ENCODE data around the gene TRPV4. TPM values are rescaled to one million over a fixed set of nuclear protein-coding genes. Genes with fewer than 3 reads are reported as not detected.

The TRPV4 gene
- total RNA-seq, 1 experiment from 2014 or later = 2.4 TPM

DNA sequence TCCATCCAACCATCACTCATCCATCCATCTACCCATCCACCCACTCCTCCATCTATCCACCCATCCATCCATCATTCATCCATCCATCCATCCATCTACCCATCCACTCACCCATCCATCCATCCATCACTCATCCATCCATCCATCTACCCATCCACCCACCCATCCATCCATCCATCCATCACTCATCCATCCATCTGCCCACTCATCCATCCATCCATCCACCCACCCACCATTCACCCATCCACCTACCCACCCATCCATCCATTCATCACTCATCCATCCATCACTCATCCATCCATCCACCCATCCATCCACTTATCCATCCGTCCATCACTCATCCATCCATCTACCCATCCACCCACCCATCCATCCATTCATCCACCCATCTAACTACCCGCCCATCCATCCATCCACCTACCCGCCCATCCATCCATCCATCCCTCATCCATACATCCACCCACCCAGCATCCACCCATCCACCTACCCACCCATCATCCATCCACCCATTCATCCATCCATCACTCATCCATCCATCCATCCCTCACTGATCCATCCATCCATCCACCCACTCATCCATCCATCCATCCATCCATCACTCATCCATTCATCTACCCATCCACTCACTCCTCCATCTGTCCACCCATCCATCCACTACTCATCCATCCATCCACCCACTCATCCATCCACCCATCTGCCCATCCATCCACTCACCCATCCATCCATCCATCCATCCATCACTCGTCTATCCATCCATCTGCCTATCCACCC is 24.1 kb downstream of the TRPV4 start:
- Histone ChIP-seq H3K4me2 (ENCODE audit: low read length) (no peak overlapping the region), H3K9me2 (replicated peaks; ENCODE audit: low read length) (no peaks in the 10 kb centered on the region), H3F3A (ENCODE audit: low read length, unreplicated experiment) (no peaks in the 10 kb centered on the region), H3K4me1 (ENCODE audit: insufficient read depth, low read length) (no peaks in the 10 kb centered on the region), H3K27me3 (ENCODE audit: low read length) (no peaks in the 10 kb centered on the region), H3K9ac (ENCODE audit: low read length) (no peak overlapping the region), H3K9me3 (ENCODE audit: low read length) (no peaks in the 10 kb centered on the region), H3K4me3 (ENCODE audit: low read length) (no peak overlapping the region), H2AFZ (ENCODE audit: low read length) (no peak overlapping the region), H3K36me3 (ENCODE audit: low read depth, low read length) (no peaks in the 10 kb centered on the region), H3K27ac (ENCODE audit: low read length) (no peak overlapping the region), H3K79me2 (ENCODE audit: low read length) (no peaks in the 10 kb centered on the region), H4K20me1 (ENCODE audit: low read length) (no peaks in the 10 kb centered on the region)
- ChIA-PET POLR2A (ENCODE audit: unreplicated experiment) (no interaction called here), CTCF (interaction anchor here (0.6 kb wide), 1 partner anchor 37 kb away, joined by 3 read pairs; no protein-coding TSS in a partner anchor)
- DNase-seq (no peak), ATAC-seq (no peak)
- TF ChIP-seq EZH2 (IDR thresholded peaks at IDR 0.05; ENCODE audit: low read length, unreplicated experiment) (no peak), CTCF (conservative IDR thresholded peaks at IDR 0.05; ENCODE audit: low read depth, low read length) (no peak), EZH2phosphoT487 (IDR thresholded peaks at IDR 0.05; ENCODE audit: borderline replicate concordance, low read length) (no peak)
- intact Hi-C loops (cut with micrococcal nuclease) = no loop called here
- BruUV-seq (replicated peaks) = no TSS peak

DNA sequence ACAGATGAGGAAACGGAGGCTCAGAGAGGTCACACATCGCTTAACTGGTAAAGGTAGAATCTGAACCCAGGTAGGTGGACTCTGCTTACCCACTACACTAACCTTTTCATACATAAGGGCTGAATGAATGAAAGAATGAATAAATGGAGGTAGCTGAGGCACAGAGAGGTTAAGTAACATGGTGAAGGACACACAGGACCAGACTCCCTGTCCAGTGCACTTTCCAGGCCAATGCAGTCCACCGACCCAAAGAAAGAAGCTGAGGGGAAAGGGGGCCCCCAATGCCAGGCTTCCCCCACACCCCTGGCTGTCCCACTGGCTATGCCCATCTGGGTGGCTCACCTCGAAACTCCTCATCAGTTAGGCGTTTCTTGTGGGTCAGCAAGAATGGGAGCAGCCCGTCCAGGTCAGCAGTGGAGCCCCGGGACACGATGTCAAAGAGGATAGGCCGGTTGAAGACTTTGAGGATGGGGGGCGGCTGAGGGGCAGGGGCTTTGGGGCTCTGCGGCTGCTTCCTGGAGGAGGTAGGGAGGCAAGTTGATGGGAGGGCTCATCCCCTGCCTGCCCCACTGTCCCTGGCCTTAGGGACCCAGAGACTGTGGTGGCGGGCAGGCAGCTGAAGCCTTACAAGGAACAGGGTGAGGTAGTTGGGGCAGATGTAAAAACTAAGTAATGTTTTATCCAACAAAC is 25.1 kb downstream of the TRPV4 start:
- no peak for TF ChIP-seq EZH2 (IDR thresholded peaks at IDR 0.05; ENCODE audit: low read length, unreplicated experiment)
- no peak for TF ChIP-seq CTCF (conservative IDR thresholded peaks at IDR 0.05; ENCODE audit: low read depth, low read length)
- TF ChIP-seq EZH2phosphoT487 (IDR thresholded peaks at IDR 0.05; ENCODE audit: borderline replicate concordance, low read length) = no peak
- no peak overlapping the region for H3K27ac ChIP-seq (ENCODE audit: low read length)
- H3K27me3 ChIP-seq (ENCODE audit: low read length) = no peaks in the 10 kb centered on the region
- H3K9ac ChIP-seq (ENCODE audit: low read length) = no peak overlapping the region
- H3K79me2 ChIP-seq (ENCODE audit: low read length) = no peaks in the 10 kb centered on the region
- H3K36me3 ChIP-seq (ENCODE audit: low read depth, low read length) = no peaks in the 10 kb centered on the region
- no peak overlapping the region for H3K4me3 ChIP-seq (ENCODE audit: low read length)
- H3K9me2 ChIP-seq (replicated peaks; ENCODE audit: low read length) = no peaks in the 10 kb centered on the region
- ChIA-PET CTCF (interaction anchor here (0.6 kb wide), 1 partner anchor 38 kb away, joined by 3 read pairs; no protein-coding TSS in a partner anchor), POLR2A (ENCODE audit: unreplicated experiment) (no interaction called here)
- no peak overlapping the region for H2AFZ ChIP-seq (ENCODE audit: low read length)
- ATAC-seq = no peak
- no peaks in the 10 kb centered on the region for H3F3A ChIP-seq (ENCODE audit: low read length, unreplicated experiment)
- H4K20me1 ChIP-seq (ENCODE audit: low read length) = no peaks in the 10 kb centered on the region
- intact Hi-C loops (cut with micrococcal nuclease) = no loop called here
- no peak for DNase-seq
- no peak overlapping the region for H3K4me2 ChIP-seq (ENCODE audit: low read length)
- BruUV-seq (replicated peaks) = no TSS peak
- H3K4me1 ChIP-seq (ENCODE audit: insufficient read depth, low read length) = no peaks in the 10 kb centered on the region
- no peaks in the 10 kb centered on the region for H3K9me3 ChIP-seq (ENCODE audit: low read length)

Measured in PC-3 (cell line).